Measurements from ENCODE around the gene C14orf132.

DNA sequence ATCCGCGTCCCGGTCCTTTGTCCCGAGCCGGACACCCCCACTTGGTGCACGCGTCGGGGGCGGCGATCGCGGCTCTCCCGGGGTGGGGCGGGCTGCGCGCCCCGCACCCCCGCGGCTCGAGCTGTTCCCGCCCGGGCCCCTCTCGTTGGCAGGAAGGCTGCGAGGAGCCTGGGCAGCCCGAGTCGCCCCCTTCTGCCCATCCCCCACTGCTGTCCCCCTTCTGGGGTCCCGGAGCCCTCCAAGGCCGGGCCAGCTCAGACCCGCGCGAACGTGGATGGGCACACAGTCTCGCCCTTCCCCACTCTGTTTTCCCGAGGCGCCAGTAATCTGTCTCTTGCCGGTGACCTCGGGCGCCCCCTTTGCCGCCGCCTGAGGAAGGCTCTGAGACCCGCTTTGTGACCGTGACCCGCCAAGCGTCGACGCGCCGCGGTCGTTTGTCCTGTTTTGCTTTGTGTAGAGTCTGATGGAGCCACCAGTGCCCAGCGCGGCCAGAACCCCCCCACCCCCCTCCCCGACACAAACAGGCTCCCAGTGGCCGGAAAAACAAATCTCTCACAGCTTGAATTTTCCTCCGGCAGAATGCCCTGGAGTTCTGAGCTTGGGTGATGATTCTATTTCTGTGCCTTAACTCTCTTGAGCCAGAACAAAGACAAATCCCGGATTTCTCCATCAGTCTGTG lies 610 bp downstream of the C14orf132 start:
- TF ChIP-seq, protein P1, sequence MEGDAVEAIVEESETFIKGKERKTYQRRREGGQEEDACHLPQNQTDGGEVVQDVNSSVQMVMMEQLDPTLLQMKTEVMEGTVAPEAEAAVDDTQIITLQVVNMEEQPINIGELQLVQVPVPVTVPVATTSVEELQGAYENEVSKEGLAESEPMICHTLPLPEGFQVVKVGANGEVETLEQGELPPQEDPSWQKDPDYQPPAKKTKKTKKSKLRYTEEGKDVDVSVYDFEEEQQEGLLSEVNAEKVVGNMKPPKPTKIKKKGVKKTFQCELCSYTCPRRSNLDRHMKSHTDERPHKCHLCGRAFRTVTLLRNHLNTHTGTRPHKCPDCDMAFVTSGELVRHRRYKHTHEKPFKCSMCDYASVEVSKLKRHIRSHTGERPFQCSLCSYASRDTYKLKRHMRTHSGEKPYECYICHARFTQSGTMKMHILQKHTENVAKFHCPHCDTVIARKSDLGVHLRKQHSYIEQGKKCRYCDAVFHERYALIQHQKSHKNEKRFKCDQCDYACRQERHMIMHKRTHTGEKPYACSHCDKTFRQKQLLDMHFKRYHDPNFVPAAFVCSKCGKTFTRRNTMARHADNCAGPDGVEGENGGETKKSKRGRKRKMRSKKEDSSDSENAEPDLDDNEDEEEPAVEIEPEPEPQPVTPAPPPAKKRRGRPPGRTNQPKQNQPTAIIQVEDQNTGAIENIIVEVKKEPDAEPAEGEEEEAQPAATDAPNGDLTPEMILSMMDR (IDR thresholded peaks at IDR 0.05), result no peak
- no peak for TF ChIP-seq POLR2A (IDR thresholded peaks at IDR 0.05)
- TF ChIP-seq EP300 (IDR thresholded peaks at IDR 0.05), result no peak
